GM19397 (cell line): Measurements from ENCODE around the gene CTNNA1.

ENCODE experiments used
- ATAC-seq: cut with Tn5 transposase; IDR thresholded peaks from one replicate; pipeline ENCODE4 v1.9.1; 2021; ENCODE audit warnings: mild to moderate bottlenecking, moderate library complexity; ENCODE audit not compliant: unreplicated experiment

The CTNNA1 gene

DNA sequence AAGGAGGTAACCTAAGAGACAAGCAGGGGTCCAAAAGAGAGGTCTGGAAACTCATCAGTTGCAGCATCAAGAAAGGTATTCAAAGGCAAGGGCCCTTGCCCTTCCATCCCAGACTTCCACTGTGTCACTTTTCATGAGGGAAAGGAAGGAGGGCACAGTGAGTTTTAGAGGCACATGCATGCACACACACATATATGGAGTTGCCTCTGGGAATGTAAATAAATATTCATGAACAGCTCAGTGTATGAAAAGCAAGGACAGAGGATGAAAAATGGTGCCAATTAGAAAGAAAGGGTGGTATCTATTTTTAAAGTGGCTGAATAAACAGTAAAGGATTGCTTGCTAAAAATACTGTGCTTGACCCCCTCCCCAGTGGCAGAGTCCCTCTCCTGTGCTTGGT lies 227.2 kb downstream of the CTNNA1 start:
- ATAC-seq, result no peak

DNA sequence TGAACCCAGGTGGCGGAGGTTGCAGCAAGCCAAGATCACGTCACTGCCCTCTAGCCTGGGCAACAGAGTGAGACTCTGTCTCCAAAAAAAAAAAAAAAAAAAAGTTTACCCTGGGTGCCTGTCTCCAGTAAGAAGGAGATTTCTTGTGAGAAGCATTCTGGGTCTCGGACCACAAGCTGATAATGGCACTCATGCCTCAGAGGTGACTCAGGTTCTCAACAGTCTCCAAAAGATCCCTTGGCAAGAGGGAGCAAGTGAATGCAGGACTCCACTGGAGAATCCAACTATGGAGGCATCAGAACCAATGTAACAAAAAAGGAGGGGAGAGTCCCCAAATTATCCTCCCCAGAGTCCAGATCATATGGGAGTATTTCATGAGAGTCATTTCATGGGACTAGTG lies 227.9 kb downstream of the CTNNA1 start:
- ATAC-seq, result no peak

DNA sequence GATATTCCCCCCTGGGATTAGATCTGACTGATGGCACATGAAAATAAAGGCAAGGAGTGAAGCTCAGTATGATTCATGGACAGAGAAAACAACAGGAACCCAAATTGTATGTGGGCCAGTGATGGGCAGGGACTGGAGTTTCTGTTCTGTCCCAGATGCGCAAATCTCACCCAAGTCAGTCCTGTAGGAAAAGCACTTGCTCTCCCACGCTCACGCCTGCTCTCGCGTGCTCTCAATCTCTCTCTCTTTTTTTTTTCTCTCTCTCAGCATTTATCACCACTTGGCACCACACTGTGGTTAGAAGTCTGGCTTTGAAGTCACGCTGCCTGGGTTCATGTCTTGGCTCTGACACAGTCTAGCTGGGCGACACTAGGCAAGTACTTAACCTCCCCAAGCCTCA lies 228.4 kb downstream of the CTNNA1 start:
- ATAC-seq, result no peak

DNA sequence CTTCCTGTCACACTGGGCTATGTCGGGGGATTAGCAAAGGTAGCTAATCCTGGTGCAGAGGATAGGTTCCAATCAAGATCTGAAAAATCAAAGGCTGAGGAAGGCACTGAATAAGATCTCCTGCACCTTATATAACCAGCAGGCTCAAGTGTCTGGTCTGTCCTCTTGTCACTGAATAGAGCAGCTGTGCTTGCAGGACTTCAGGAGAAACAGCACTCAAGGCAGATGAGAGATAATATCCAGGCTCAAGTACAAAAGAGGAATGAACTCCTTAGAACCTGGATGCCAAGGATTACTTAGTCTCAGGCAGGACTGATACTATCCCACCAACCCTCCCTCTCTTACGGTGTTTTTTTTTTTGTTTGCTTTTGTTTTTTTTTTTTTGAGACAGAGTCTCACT lies 230.8 kb downstream of the CTNNA1 start:
- ATAC-seq, result no peak
